WTC11 (cell line): ENCODE measurements around the gene KIF12. TPM values are rescaled to one million over a fixed set of nuclear protein-coding genes. Genes with fewer than 3 reads are reported as not detected.

Experiments used
- ATAC-seq: fragments of 200-7000 bp; cut with Tn5 transposase; 2 replicates; pipeline ENCODE4 v1.10.0; 2021; ENCODE audit warnings: mild to moderate bottlenecking, moderate library complexity
- CTCF ChIA-PET: fragments of 300-600 bp; sonication (Branson Sonifier 250); formaldehyde crosslinking; loops from one replicate; lab custom pipeline; 2021; ENCODE audit warnings: antibody characterized with exemption; lab: Charles Lee
- POLR2A ChIA-PET: fragments of 350-600 bp; sonication (Branson Sonifier 250); formaldehyde crosslinking; loops from one replicate; lab custom pipeline; 2021; ENCODE audit warnings: antibody characterized with exemption; lab: Charles Lee
- DNase-seq: peaks from one replicate; pipeline ENCODE4 v3.0.0; 2021; ENCODE audit warnings: low spot score
- H3K27ac Mint-ChIP-seq: 2 replicates; pipeline ENCODE4 v1.8.0; 2021; ENCODE audit warnings: mixed read lengths
- H3K27me3 Mint-ChIP-seq: 2 replicates; pipeline ENCODE4 v1.8.0; 2021; ENCODE audit warnings: low read depth, mild to moderate bottlenecking, moderate library complexity, mixed read lengths
- H3K36me3 Mint-ChIP-seq: 2 replicates; pipeline ENCODE4 v1.8.0; 2021; ENCODE audit warnings: mixed read lengths
- H3K4me1 Mint-ChIP-seq: 2 replicates; pipeline ENCODE4 v1.8.0; 2022; ENCODE audit warnings: mixed read lengths
- H3K4me3 Mint-ChIP-seq: 2 replicates; pipeline ENCODE4 v1.8.0; 2021; ENCODE audit warnings: mild to moderate bottlenecking, moderate library complexity, mixed read lengths
- H3K9me3 Mint-ChIP-seq: 2 replicates; pipeline ENCODE4 v1.8.0; 2021; ENCODE audit warnings: mixed read lengths
- CBFB ChIP-seq: sonication (generic); formaldehyde crosslinking; IDR thresholded peaks from 2 replicates; pipeline ENCODE4 v1.8.1; 2022; ENCODE audit warnings: mild to moderate bottlenecking, low read depth, missing genetic modification reagents
- E2F5 ChIP-seq: sonication (generic); formaldehyde crosslinking; IDR thresholded peaks from 2 replicates; pipeline ENCODE4 v1.8.1; 2022; ENCODE audit warnings: mild to moderate bottlenecking, moderate library complexity, missing genetic modification reagents
- HMGXB4 ChIP-seq: sonication (generic); formaldehyde crosslinking; IDR thresholded peaks from 2 replicates; pipeline ENCODE4 v1.8.1; 2023; ENCODE audit warnings: mild to moderate bottlenecking, moderate library complexity, missing genetic modification reagents
- IRF2 ChIP-seq: sonication (generic); formaldehyde crosslinking; IDR thresholded peaks from 2 replicates; pipeline ENCODE4 v1.8.0; 2022; ENCODE audit warnings: low read depth, missing genetic modification reagents, borderline replicate concordance
- KAT7 ChIP-seq: sonication (generic); formaldehyde crosslinking; IDR thresholded peaks from 2 replicates; pipeline ENCODE4 v1.8.1; 2023; ENCODE audit warnings: missing genetic modification reagents, mild to moderate bottlenecking, borderline replicate concordance
- NFE2L1 ChIP-seq: sonication (generic); formaldehyde crosslinking; IDR thresholded peaks from 2 replicates; pipeline ENCODE4 v1.8.1; 2023; ENCODE audit warnings: missing genetic modification reagents
- NFYB ChIP-seq: sonication (generic); formaldehyde crosslinking; conservative IDR thresholded peaks from 2 replicates; pipeline ENCODE4 v1.8.0; 2022; ENCODE audit warnings: low read depth, missing genetic modification reagents
- NR2C2 ChIP-seq: sonication (generic); formaldehyde crosslinking; IDR thresholded peaks from 2 replicates; pipeline ENCODE4 v1.8.0; 2022; ENCODE audit warnings: mild to moderate bottlenecking, missing genetic modification reagents
- OVOL2 ChIP-seq: fragments of 250-450 bp; sonication (Bioruptor Pico); IDR thresholded peaks from 2 replicates; pipeline ENCODE4 v1.9.0; 2021; ENCODE audit warnings: mild to moderate bottlenecking, borderline replicate concordance
- PRDM15 ChIP-seq: sonication (generic); formaldehyde crosslinking; IDR thresholded peaks from 2 replicates; pipeline ENCODE4 v1.8.0; 2022; ENCODE audit warnings: missing genetic modification reagents
- RELA ChIP-seq: sonication (generic); formaldehyde crosslinking; IDR thresholded peaks from 2 replicates; pipeline ENCODE4 v1.8.1; 2022; ENCODE audit warnings: missing genetic modification reagents, mild to moderate bottlenecking, borderline replicate concordance
- ZNF263 ChIP-seq: sonication (generic); formaldehyde crosslinking; IDR thresholded peaks from 2 replicates; pipeline ENCODE4 v1.8.1; 2022; ENCODE audit warnings: low read depth, mild to moderate bottlenecking, moderate library complexity, missing genetic modification reagents
- ZNF512 ChIP-seq: sonication (generic); formaldehyde crosslinking; IDR thresholded peaks from 2 replicates; pipeline ENCODE4 v1.8.1; 2022; ENCODE audit warnings: missing genetic modification reagents, borderline replicate concordance
- ZNF532 ChIP-seq: fragments of 250-450 bp; sonication (Bioruptor Pico); IDR thresholded peaks from 2 replicates; pipeline ENCODE4 v1.9.0; 2021; ENCODE audit warnings: mild to moderate bottlenecking, borderline replicate concordance
- total RNA-seq: library from RNA; stranded (reverse); gene quantifications from 3 replicates; pipeline ENCODE4 v1.2.3, GENCODE V29; 2021

Gene KIF12
- total RNA-seq, 1 experiment from 2014 or later = 4.0 TPM

- TF ChIP-seq E2F5 (no peak), ZNF263 (no peak), IRF2 (CRISPR knock-in tag) (no peak), NFYB (CRISPR knock-in tag) (no peak), NFE2L1 (CRISPR knock-in tag) (no peak), RELA (no peak), KAT7 (CRISPR knock-in tag) (no peak), PRDM15 (no peak)
These were observed 42.7 kb upstream of the KIF12 start (continued) for GRCh38 chr9:114141553-114142402.

GRCh38 chr9:114140850-114141249 is 41.8 kb upstream of the KIF12 start:
- ChIA-PET POLR2A (interaction anchor here (0.7 kb wide), 1 partner anchor 30 kb away, joined by 3 read pairs; no protein-coding TSS in a partner anchor), CTCF (interaction anchor here (1.1 to 2.5 kb wide), 5 partner anchors 14 to 150 kb away, joined by 3 to 13 read pairs (median 5); partner anchors contain the start of gene COL27A1)
- no peaks in the 10 kb centered on the region for H3K4me1 Mint-ChIP-seq
- DNase-seq (no peak), ATAC-seq (no peak)
- H3K27ac Mint-ChIP-seq = no peak overlapping the region
- H3K4me3 Mint-ChIP-seq = no peak overlapping the region
- H3K9me3 Mint-ChIP-seq = peaks cover 6% of the 10 kb centered on the region; the same call in 1 of the 2 replicates
- no peak for TF ChIP-seq ZNF512 (CRISPR knock-in tag)
- no peak for TF ChIP-seq NR2C2
- no peak for TF ChIP-seq CBFB (CRISPR knock-in tag)
- TF ChIP-seq OVOL2 (CRISPR knock-in tag) = no peak
- no peak for TF ChIP-seq ZNF532
- no peak for TF ChIP-seq HMGXB4 (CRISPR knock-in tag)
- TF ChIP-seq, all 79 proteins: peak for 0
- no peaks in the 10 kb centered on the region for H3K36me3 Mint-ChIP-seq
- peaks cover 61% of the 10 kb centered on the region for H3K27me3 Mint-ChIP-seq
